HG02571 (cell line): ENCODE results near the gene KRTAP12-2.
"Not testable (repeated sequence)": the region's sequence is repeated elsewhere in the genome, so short reads cannot be mapped to it uniquely, and the experiment has no call there.

Experiments used
- ATAC-seq: cut with Tn5 transposase; IDR thresholded peaks from one replicate; pipeline ENCODE4 v1.9.1; 2021; ENCODE audit warnings: mild to moderate bottlenecking, moderate library complexity; ENCODE audit not compliant: unreplicated experiment

Gene KRTAP12-2

GRCh38 chr21:44686000-44686781, 19.5 kb upstream of the KRTAP12-2 start:
- no peak for ATAC-seq

- ATAC-seq = not testable (repeated sequence)
These were observed 18.3 kb upstream of the KRTAP12-2 start for GRCh38 chr21:44685050-44685449.

GRCh38 chr21:44684483-44684882, 17.8 kb upstream of the KRTAP12-2 start:
- no peak for ATAC-seq

GRCh38 chr21:44684077-44684476, 17.4 kb upstream of the KRTAP12-2 start:
- no peak for ATAC-seq

GRCh38 chr21:44682580-44683151, 15.9 kb upstream of the KRTAP12-2 start:
- ATAC-seq = no peak

GRCh38 chr21:44681861-44682579, 15.3 kb upstream of the KRTAP12-2 start, which contains the start of gene KRTAP12-1:
KRTAP12-1 (minus strand) TSS chr21:44682163; CDS start chr21:44682123, 40 bp downstream.
- ATAC-seq = no peak

GRCh38 chr21:44681152-44681551, 14.4 kb upstream of the KRTAP12-2 start:
- no peak for ATAC-seq

GRCh38 chr21:44677881-44678280, 11.2 kb upstream of the KRTAP12-2 start:
- ATAC-seq = no peak

- no peak for ATAC-seq
These were observed 5.2 kb upstream of the KRTAP12-2 start for GRCh38 chr21:44671911-44672310.

- no peak for ATAC-seq
These were observed 4.1 kb upstream of the KRTAP12-2 start for GRCh38 chr21:44670642-44671432.

GRCh38 chr21:44667612-44668011, 885 bp upstream of the KRTAP12-2 start:
- ATAC-seq = no peak

GRCh38 chr21:44664691-44665090, 2.0 kb downstream of the KRTAP12-2 start:
- ATAC-seq = no peak

- ATAC-seq = not testable (repeated sequence)
These were observed 5.2 kb downstream of the KRTAP12-2 start for GRCh38 chr21:44661567-44661966.

GRCh38 chr21:44658913-44659595, 7.7 kb downstream of the KRTAP12-2 start:
- ATAC-seq = no peak

GRCh38 chr21:44658541-44658910, 8.2 kb downstream of the KRTAP12-2 start:
- no peak for ATAC-seq

- ATAC-seq = no peak
These were observed 8.8 kb downstream of the KRTAP12-2 start, which contains the start of gene KRTAP12-3 for GRCh38 chr21:44657635-44658540. KRTAP12-3 (plus strand) TSS chr21:44657932; CDS start chr21:44657980, 48 bp downstream.

- no peak for ATAC-seq
These were observed 9.9 kb downstream of the KRTAP12-2 start for GRCh38 chr21:44656868-44657267.

GRCh38 chr21:44654576-44655175, 12.1 kb downstream of the KRTAP12-2 start, which contains the start of gene KRTAP12-4:
KRTAP12-4 (minus strand) TSS chr21:44654659; CDS start chr21:44654614, 45 bp downstream.
- ATAC-seq = no peak
